ENCODE data around the gene SLC13A1. TPM values are rescaled to one million over a fixed set of nuclear protein-coding genes. Genes with fewer than 3 reads are reported as not detected.

Gene SLC13A1
- total RNA-seq, 1 experiment from 2014 or later: not detected

DNA sequence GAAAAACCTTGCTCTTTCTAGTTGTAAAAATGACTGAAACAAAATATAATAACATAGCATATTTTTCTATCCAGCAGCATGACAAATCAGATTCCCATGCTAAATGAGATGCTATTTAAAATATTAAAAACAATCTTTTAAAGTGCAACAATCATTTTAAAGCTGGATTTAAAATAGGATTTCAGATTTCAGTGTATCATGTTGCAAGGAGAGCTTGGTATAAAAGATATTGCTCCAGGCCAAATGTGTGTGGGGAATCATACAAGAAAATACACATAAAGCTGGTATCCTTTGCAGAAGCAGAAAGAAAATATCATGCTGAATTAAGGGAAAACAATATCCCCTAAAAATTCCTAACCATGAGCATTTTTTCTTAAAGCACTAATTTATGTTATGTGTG is 42.2 kb downstream of the SLC13A1 start (continued):
- TF ChIP-seq, protein P1, sequence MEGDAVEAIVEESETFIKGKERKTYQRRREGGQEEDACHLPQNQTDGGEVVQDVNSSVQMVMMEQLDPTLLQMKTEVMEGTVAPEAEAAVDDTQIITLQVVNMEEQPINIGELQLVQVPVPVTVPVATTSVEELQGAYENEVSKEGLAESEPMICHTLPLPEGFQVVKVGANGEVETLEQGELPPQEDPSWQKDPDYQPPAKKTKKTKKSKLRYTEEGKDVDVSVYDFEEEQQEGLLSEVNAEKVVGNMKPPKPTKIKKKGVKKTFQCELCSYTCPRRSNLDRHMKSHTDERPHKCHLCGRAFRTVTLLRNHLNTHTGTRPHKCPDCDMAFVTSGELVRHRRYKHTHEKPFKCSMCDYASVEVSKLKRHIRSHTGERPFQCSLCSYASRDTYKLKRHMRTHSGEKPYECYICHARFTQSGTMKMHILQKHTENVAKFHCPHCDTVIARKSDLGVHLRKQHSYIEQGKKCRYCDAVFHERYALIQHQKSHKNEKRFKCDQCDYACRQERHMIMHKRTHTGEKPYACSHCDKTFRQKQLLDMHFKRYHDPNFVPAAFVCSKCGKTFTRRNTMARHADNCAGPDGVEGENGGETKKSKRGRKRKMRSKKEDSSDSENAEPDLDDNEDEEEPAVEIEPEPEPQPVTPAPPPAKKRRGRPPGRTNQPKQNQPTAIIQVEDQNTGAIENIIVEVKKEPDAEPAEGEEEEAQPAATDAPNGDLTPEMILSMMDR (IDR thresholded peaks at IDR 0.05 in 2 of 3, conservative IDR thresholded peaks at IDR 0.05 in 1 of 3; ENCODE audit: borderline replicate concordance in 1 of 3, insufficient read depth in 1 of 3, low read depth in 2 of 3, low read length in 2 of 3): no peak

DNA sequence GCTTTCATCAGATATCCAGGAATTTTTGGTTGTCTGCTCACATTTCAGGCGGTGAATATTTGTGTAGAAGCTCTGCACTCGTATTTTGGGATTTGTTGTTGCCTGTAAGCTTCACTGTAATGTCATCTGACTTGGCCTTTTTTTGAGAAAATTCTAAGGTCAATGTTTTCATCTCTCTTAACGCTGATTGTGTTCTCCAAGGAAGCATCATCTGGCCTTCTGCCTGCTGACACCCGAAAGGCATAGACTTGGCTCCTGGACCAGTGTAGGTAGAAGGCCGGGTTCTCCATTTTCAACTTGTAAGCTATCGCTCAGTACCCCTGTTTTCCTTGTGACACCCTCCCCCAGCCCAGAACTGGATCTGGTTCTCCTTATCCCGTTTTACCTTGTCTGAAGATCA is 44.2 kb downstream of the SLC13A1 start:
- DNase-seq (ENCODE audit: low read depth, low spot score) (no peak), ATAC-seq (no peak)
- Histone ChIP-seq H3K9me3 (ENCODE audit: control insufficient read depth in 1 of 2, insufficient read depth in 1 of 2, low read depth in 1 of 2, low read length in 2 of 2) (no peaks in the 10 kb centered on the region), H3K27me3 (ENCODE audit: insufficient read depth, low read length) (no peaks in the 10 kb centered on the region), H3K9me2 (ENCODE audit: insufficient read depth) (no peaks in the 10 kb centered on the region), H2AFZ (ENCODE audit: low read depth, low read length, poor library complexity, severe bottlenecking) (no peak overlapping the region), H3K9ac (ENCODE audit: low read length) (no peak overlapping the region), H3K4me1 (ENCODE audit: control insufficient read depth in 1 of 2, insufficient read depth in 2 of 2, low read length in 2 of 2) (no peaks in the 10 kb centered on the region), H3K79me2 (ENCODE audit: insufficient read depth, low read length) (no peaks in the 10 kb centered on the region), H3K27ac (ENCODE audit: low read depth, low read length) (no peak overlapping the region), H3K4me3 (replicated peaks in 1 of 2; ENCODE audit: low read depth in 1 of 2, low read length in 2 of 2) (no peak overlapping the region), H3K36me3 (ENCODE audit: control insufficient read depth in 1 of 2, insufficient read depth in 2 of 2, low read length in 2 of 2) (no peaks in the 10 kb centered on the region), H4K20me1 (ENCODE audit: insufficient read depth) (no peaks in the 10 kb centered on the region), H3K4me2 (ENCODE audit: low read length) (no peak overlapping the region)
- intact Hi-C loops (cut with micrococcal nuclease): loop anchor here (2.0 kb wide), 2 partner anchors 353 to 605 kb away; no protein-coding TSS in a partner anchor
- no TSS peak for BruUV-seq (replicated peaks)
- ChIA-PET CTCF (interaction anchor here (1.3 to 1.7 kb wide), 2 partner anchors 85 to 212 kb away, joined by 4 read pairs; no protein-coding TSS in a partner anchor), RAD21 (ENCODE audit: low non-redundant PET in 1 of 2, low total read pairs in 2 of 2, uncharacterized antibody in 2 of 2, unreplicated experiment in 2 of 2) (no interaction called here), POLR2A (no interaction called here)
- no peak for TF ChIP-seq ATF3 (IDR thresholded peaks at IDR 0.05)
- no peak for TF ChIP-seq ELF1 (IDR thresholded peaks at IDR 0.05; ENCODE audit: borderline replicate concordance, low read depth)

All from HCT116 (cell line).